ENCODE data around the gene MED22. TPM values are rescaled to one million over a fixed set of nuclear protein-coding genes. Genes with fewer than 3 reads are reported as not detected.
"Not testable (repeated sequence)": the region's sequence is repeated elsewhere in the genome, so short reads cannot be mapped to it uniquely, and the experiment has no call there.

The MED22 gene
- total RNA-seq, 1 donor from 2014 or later, result 31.6 TPM

- no peak for DNase-seq (ENCODE audit: low read depth)
Observed at GRCh38 chr9:133306242-133307204, 41.4 kb downstream of the MED22 start.

- no peak for DNase-seq (ENCODE audit: low read depth)
Observed at GRCh38 chr9:133305731-133306130, 42.2 kb downstream of the MED22 start.

GRCh38 chr9:133304477-133305377 is 43.2 kb downstream of the MED22 start:
- no peak for DNase-seq (ENCODE audit: low read depth)

GRCh38 chr9:133304158-133304470 is 43.8 kb downstream of the MED22 start:
- DNase-seq (ENCODE audit: low read depth), result no peak

GRCh38 chr9:133303266-133304157 is 44.4 kb downstream of the MED22 start:
- DNase-seq (ENCODE audit: low read depth), result no peak

GRCh38 chr9:133301253-133302230 is 46.4 kb downstream of the MED22 start:
- no peak for DNase-seq (ENCODE audit: low read depth)

GRCh38 chr9:133299996-133300395 is 47.9 kb downstream of the MED22 start:
- not testable (repeated sequence) for DNase-seq (ENCODE audit: low read depth)

GRCh38 chr9:133294257-133294656 is 53.7 kb downstream of the MED22 start:
- DNase-seq (ENCODE audit: low read depth), result no peak

GRCh38 chr9:133290751-133291302 is 57.1 kb downstream of the MED22 start:
- DNase-seq (ENCODE audit: low read depth), result no peak

Other genes starting within 250 kb of the MED22 start
- gene RALGDS, start 226.9 kb downstream of the MED22 start, total RNA-seq, result 16.0 and 35.4 TPM in 2 replicates
- gene GBGT1, start 184.2 kb downstream of the MED22 start, total RNA-seq, result 3.1 and 5.1 TPM in 2 replicates
- gene OBP2B, start 138.9 kb downstream of the MED22 start, total RNA-seq, result not detected in 2 replicates
- 0.17 and 4.5 TPM in 2 replicates for gene ABO, start 72.9 kb downstream of the MED22 start, total RNA-seq
- 7.5 and 31.4 TPM in 2 replicates for gene SURF6, start 11.9 kb downstream of the MED22 start, total RNA-seq
- gene RPL7A, start 87 bp upstream of the MED22 start, total RNA-seq, result 1,360 and 2,372 TPM in 2 replicates
- gene SURF1, start 8.4 kb upstream of the MED22 start, total RNA-seq, result 18.4 and 18.6 TPM in 2 replicates
- 9.9 and 32.3 TPM in 2 replicates for gene SURF2, start 8.4 kb upstream of the MED22 start, total RNA-seq
- 284 and 363 TPM in 2 replicates for gene SURF4, start 27.9 kb upstream of the MED22 start, total RNA-seq
- gene STKLD1, start 28.2 kb upstream of the MED22 start, total RNA-seq, result 0.35 and 0.40 TPM in 2 replicates
- 10.8 and 25.3 TPM in 2 replicates for gene REXO4, start 69.9 kb upstream of the MED22 start, total RNA-seq
- 0.52 and 6.0 TPM in 2 replicates for gene ADAMTS13, start 74.2 kb upstream of the MED22 start, total RNA-seq
- 9.2 and 22.0 TPM in 2 replicates for gene CACFD1, start 111.8 kb upstream of the MED22 start, total RNA-seq
- gene SLC2A6, start 131.0 kb upstream of the MED22 start, total RNA-seq, result 21.7 and 60.1 TPM in 2 replicates
- not detected in 2 replicates for gene MYMK, start 176.8 kb upstream of the MED22 start, total RNA-seq
- 0.05 TPM in 1 of 2 replicates, not detected in the other for gene ADAMTSL2, start 186.6 kb upstream of the MED22 start, total RNA-seq

All from renal cortical epithelial cell (primary cell).